Measurements from ENCODE around the gene BPIFB4. TPM values are rescaled to one million over a fixed set of nuclear protein-coding genes. Genes with fewer than 3 reads are reported as not detected.

The BPIFB4 gene
- not detected in 2 replicates for total RNA-seq

DNA sequence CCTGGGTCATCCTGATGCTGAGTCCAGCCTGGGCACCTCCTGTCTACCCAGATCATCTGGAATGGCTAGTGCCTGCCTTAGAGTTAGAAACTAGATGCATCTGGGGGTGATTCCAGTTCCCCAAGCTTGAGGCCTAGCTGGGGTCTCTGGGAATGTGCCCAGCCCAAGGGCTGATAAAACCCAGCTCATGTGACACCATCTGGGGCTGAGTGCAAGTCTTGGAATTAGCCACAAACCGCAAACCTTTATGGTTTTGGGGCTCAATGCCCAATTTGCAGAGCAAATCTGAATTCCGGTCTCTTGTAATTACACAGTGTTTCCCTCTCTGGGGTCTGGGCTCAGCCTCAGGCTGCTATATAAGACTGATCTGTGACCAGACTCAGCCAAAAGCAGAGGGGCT, at the start of gene BPIFB4:
Gene BPIFB4, plus strand, starts transcription at position 385 of the 400 bp plus-strand sequence. CDS start 1,884 bp downstream, outside the sequence.

DNA sequence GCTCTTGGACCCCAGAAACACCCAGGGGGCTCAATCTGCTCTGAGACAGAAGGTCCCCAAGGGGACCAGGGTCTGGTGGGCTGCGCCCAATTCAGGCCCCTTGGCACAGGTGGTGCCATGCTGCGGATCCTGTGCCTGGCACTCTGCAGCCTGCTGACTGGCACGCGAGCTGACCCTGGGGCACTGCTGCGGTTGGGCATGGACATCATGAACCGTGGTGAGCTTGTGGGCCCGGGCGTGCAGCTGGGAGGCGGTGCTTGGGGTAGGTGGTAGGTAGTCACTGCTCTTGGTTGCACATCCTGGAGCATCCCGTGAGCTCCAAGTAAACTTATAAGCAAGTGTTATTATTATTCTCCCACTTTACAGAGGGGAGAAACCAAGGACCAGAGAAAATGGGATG, 47.9 kb upstream of the BPIFB4 start, which contains the start of gene BPIFB6:
Gene BPIFB6, plus strand, starts transcription at position 118 of the 400 bp plus-strand sequence. Its CDS starts 0 bp downstream, at position 118.

DNA sequence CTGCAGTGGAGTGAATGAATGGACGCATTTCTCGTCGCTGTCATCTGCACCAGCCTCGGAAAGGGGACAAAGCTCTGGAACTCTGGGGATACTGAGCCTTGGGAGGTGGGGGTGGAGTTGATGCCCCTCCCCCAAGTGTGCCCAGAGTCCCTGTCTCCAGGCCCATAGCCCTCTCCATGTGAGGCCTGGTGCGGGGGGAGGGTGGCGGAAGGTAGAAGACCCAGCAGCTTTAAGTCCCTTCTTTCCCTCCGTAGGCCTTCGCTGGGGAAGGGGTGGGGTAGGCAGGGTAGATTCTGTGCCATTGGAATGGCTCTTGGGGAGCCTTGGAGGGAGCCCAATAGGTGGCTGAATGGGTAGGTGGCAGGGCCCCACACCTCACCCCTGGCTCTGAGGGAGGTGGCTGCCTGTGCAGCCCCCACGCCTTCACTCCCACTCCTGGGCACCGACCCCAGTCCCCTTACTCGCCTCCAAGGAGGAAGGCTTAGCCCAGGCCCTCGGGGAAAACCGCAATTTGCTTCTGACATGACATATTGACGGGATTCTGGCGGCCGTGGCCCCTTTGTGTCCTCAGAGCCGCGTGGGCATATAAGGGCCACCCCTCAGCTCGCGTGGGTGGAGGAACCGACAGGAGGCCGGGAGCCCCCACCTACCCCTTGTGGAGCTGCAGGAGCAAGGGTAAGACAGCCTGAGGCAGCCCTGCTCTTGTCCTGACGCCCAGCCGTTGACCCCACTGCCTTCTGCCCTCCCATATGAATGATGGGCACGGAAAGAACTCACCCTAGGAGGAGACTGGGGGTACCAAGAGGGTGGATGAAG, 25.9 kb upstream of the BPIFB4 start, which contains the start of gene BPIFB3:
Gene BPIFB3, plus strand, starts transcription at position 613 of the 816 bp plus-strand sequence. CDS start 1,533 bp downstream, outside the sequence.

Other genes starting within 250 kb of the BPIFB4 start
- under 0.01 TPM in 1 of 2 replicates, not detected in the other for gene EFCAB8, start 220.7 kb upstream of the BPIFB4 start, total RNA-seq
- gene SUN5, start 75.2 kb upstream of the BPIFB4 start, total RNA-seq = not detected in 2 replicates
- gene BPIFB2, start 71.9 kb upstream of the BPIFB4 start, total RNA-seq = not detected in 2 replicates
- not detected in 2 replicates for gene BPIFB6, start 48.0 kb upstream of the BPIFB4 start, total RNA-seq
- gene BPIFB3, start 25.7 kb upstream of the BPIFB4 start, total RNA-seq = not detected in 2 replicates
- not detected in 2 replicates for gene BPIFA2, start 88.5 kb downstream of the BPIFB4 start, total RNA-seq
- gene BPIFA3, start 137.7 kb downstream of the BPIFB4 start, total RNA-seq = not detected in 2 replicates
- gene BPIFA1, start 156.4 kb downstream of the BPIFB4 start, total RNA-seq = not detected in 2 replicates
- gene BPIFB1, start 203.6 kb downstream of the BPIFB4 start, total RNA-seq = not detected in 2 replicates

All from epithelial cell of umbilical artery (primary cell).